Measurements from ENCODE around the gene LIPA. TPM values are rescaled to one million over a fixed set of nuclear protein-coding genes. Genes with fewer than 3 reads are reported as not detected.

LIPA gene
- total RNA-seq, 1 experiment from 2014 or later = 47.3 TPM

DNA sequence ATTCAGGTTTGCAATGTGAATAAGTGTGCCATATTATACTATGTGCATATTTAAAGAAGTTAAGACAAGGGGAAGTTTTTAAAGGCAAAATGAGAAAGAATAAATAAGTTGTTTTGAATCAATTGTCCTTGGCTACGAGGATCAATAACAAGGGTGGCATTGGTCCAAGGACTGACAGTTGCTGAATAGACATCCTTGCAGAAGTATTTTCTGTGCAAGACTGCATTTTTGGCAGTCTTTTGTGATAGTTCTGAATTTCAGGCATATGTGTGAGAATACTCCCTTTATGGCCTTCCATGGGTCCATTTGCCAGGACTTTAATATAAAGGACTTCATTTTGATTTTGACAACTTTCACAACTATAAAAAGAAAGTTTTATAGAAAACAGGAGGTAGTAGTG is 5.4 kb upstream of the LIPA start:
- no peak for DNase-seq (ENCODE audit: low spot score)
- Mint-ChIP-seq H3K4me1 (peaks cover 17% of the 10 kb centered on the region), H3K27ac (no peak overlapping the region), H3K4me3 (no peak overlapping the region), H3K9me3 (peaks cover 32% of the 10 kb centered on the region), H3K27me3 (ENCODE audit: low read depth) (peaks cover 6% of the 10 kb centered on the region; the same call in 1 of the 2 replicates), H3K36me3 (peaks cover 30% of the 10 kb centered on the region)
- TF ChIP-seq ATF3 (CRISPR knock-in tag; conservative IDR thresholded peaks at IDR 0.05) = no peak
- TF ChIP-seq AFF4 (CRISPR knock-in tag; IDR thresholded peaks at IDR 0.05; ENCODE audit: borderline replicate concordance) = no peak
- TF ChIP-seq SMAD4 (CRISPR knock-in tag; IDR thresholded peaks at IDR 0.05) = no peak
- TF ChIP-seq CTCF (IDR thresholded peaks at IDR 0.05) = no peak
- TF ChIP-seq GABPB1 (CRISPR knock-in tag; IDR thresholded peaks at IDR 0.05) = no peak
- TF ChIP-seq TEAD4 (CRISPR knock-in tag; IDR thresholded peaks at IDR 0.05) = no peak
- no peak for TF ChIP-seq ATF1 (CRISPR knock-in tag; IDR thresholded peaks at IDR 0.05)
- no peak for TF ChIP-seq ZNF138 (CRISPR knock-in tag; conservative IDR thresholded peaks at IDR 0.05)
- no peak for TF ChIP-seq ZBTB21 (CRISPR knock-in tag; IDR thresholded peaks at IDR 0.05; ENCODE audit: borderline replicate concordance)
- TF ChIP-seq, protein P1, sequence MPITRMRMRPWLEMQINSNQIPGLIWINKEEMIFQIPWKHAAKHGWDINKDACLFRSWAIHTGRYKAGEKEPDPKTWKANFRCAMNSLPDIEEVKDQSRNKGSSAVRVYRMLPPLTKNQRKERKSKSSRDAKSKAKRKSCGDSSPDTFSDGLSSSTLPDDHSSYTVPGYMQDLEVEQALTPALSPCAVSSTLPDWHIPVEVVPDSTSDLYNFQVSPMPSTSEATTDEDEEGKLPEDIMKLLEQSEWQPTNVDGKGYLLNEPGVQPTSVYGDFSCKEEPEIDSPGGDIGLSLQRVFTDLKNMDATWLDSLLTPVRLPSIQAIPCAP (CRISPR knock-in tag; IDR thresholded peaks at IDR 0.05) = no peak
- no peak for TF ChIP-seq CBFB (CRISPR knock-in tag; IDR thresholded peaks at IDR 0.05; ENCODE audit: low read depth)
- TF ChIP-seq ZNF416 (CRISPR knock-in tag; IDR thresholded peaks at IDR 0.05) = no peak
- no peak for TF ChIP-seq ETV6 (CRISPR knock-in tag; IDR thresholded peaks at IDR 0.05)
- no peak for TF ChIP-seq GRHL2 (CRISPR knock-in tag; IDR thresholded peaks at IDR 0.05; ENCODE audit: insufficient replicate concordance, severe bottlenecking)
- no peak for TF ChIP-seq HMGA2 (CRISPR knock-in tag; IDR thresholded peaks at IDR 0.05)
- TF ChIP-seq, protein P2, sequence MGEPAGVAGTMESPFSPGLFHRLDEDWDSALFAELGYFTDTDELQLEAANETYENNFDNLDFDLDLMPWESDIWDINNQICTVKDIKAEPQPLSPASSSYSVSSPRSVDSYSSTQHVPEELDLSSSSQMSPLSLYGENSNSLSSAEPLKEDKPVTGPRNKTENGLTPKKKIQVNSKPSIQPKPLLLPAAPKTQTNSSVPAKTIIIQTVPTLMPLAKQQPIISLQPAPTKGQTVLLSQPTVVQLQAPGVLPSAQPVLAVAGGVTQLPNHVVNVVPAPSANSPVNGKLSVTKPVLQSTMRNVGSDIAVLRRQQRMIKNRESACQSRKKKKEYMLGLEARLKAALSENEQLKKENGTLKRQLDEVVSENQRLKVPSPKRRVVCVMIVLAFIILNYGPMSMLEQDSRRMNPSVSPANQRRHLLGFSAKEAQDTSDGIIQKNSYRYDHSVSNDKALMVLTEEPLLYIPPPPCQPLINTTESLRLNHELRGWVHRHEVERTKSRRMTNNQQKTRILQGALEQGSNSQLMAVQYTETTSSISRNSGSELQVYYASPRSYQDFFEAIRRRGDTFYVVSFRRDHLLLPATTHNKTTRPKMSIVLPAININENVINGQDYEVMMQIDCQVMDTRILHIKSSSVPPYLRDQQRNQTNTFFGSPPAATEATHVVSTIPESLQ (CRISPR knock-in tag; IDR thresholded peaks at IDR 0.05) = no peak
- TF ChIP-seq CDX4 (CRISPR knock-in tag; IDR thresholded peaks at IDR 0.05; ENCODE audit: borderline replicate concordance) = no peak
- no peak for TF ChIP-seq ESRRA (CRISPR knock-in tag; IDR thresholded peaks at IDR 0.05; ENCODE audit: borderline replicate concordance)
- no peak for TF ChIP-seq JAZF1 (CRISPR knock-in tag; IDR thresholded peaks at IDR 0.05)
- no peak for TF ChIP-seq FOXP1 (CRISPR knock-in tag; IDR thresholded peaks at IDR 0.05; ENCODE audit: borderline replicate concordance)
- POLR2A ChIA-PET = no interaction called here
- ATAC-seq = no peak
- CTCF ChIA-PET = interaction anchor here (1.1 to 1.2 kb wide), 3 partner anchors 112 to 387 kb away, joined by 4 read pairs; no protein-coding TSS in a partner anchor
